T-helper 1 cell treated with Interleukin-12 subunit alpha and Interleukin-12 subunit beta and Interleukin-4 antibody, amounts not matched to agents 30 μg/mL and 1 μg/mL, for 36 hours (primary cell): Measurements from ENCODE around the gene PTGER1.

ENCODE experiments used
- H3K27ac Mint-ChIP-seq: one replicate; pipeline ENCODE4 v1.8.0; 2021; ENCODE audit warnings: mild to moderate bottlenecking, mixed read lengths
- H3K27me3 Mint-ChIP-seq: one replicate; pipeline ENCODE4 v1.8.0; 2021; ENCODE audit warnings: low read depth, mixed read lengths
- H3K36me3 Mint-ChIP-seq: one replicate; pipeline ENCODE4 v1.8.0; 2021; ENCODE audit warnings: low read depth, mixed read lengths
- H3K4me1 Mint-ChIP-seq: one replicate; pipeline ENCODE4 v1.8.0; 2021; ENCODE audit warnings: low read depth, mixed read lengths
- H3K4me3 Mint-ChIP-seq: one replicate; pipeline ENCODE4 v1.8.0; 2021; ENCODE audit warnings: mild to moderate bottlenecking, moderate library complexity, mixed read lengths
- H3K9me3 Mint-ChIP-seq: one replicate; pipeline ENCODE4 v1.8.0; 2021; ENCODE audit warnings: mixed read lengths

PTGER1 gene

GRCh38 chr19:14492756-14493337 lies 17.7 kb upstream of the PTGER1 start:
- Mint-ChIP-seq H3K27ac (no peak overlapping the region), H3K36me3 (peaks cover 8% of the 10 kb centered on the region), H3K4me1 (peaks cover 17% of the 10 kb centered on the region), H3K27me3 (no peaks in the 10 kb centered on the region), H3K4me3 (no peak overlapping the region), H3K9me3 (no peaks in the 10 kb centered on the region)

- H3K27ac Mint-ChIP-seq = no peak overlapping the region
Measured at GRCh38 chr19:14487370-14488125, 12.4 kb upstream of the PTGER1 start.

GRCh38 chr19:14482172-14482941 lies 7.2 kb upstream of the PTGER1 start:
- Mint-ChIP-seq H3K36me3 (peaks cover 3% of the 10 kb centered on the region), H3K9me3 (no peaks in the 10 kb centered on the region), H3K4me3 (no peak overlapping the region), H3K27me3 (no peaks in the 10 kb centered on the region), H3K27ac (no peak overlapping the region), H3K4me1 (peaks cover 4% of the 10 kb centered on the region)

More at GRCh38 chr19:14487370-14488125, 12.4 kb upstream of the PTGER1 start:
- peaks cover 4% of the 10 kb centered on the region for H3K36me3 Mint-ChIP-seq
- no peaks in the 10 kb centered on the region for H3K27me3 Mint-ChIP-seq
- H3K4me1 Mint-ChIP-seq = peaks cover 4% of the 10 kb centered on the region
- no peaks in the 10 kb centered on the region for H3K9me3 Mint-ChIP-seq
- no peak overlapping the region for H3K4me3 Mint-ChIP-seq

- Mint-ChIP-seq H3K4me1 (peaks cover 9% of the 10 kb centered on the region), H3K27me3 (no peaks in the 10 kb centered on the region), H3K36me3 (peaks cover 6% of the 10 kb centered on the region), H3K27ac (no peak overlapping the region), H3K9me3 (no peaks in the 10 kb centered on the region), H3K4me3 (no peak overlapping the region)
Measured at GRCh38 chr19:14480700-14481079, 5.5 kb upstream of the PTGER1 start.

- no peak overlapping the region for H3K4me3 Mint-ChIP-seq
- H3K27me3 Mint-ChIP-seq = no peaks in the 10 kb centered on the region
- H3K9me3 Mint-ChIP-seq = no peaks in the 10 kb centered on the region
- H3K27ac Mint-ChIP-seq = no peak overlapping the region
- peaks cover 13% of the 10 kb centered on the region for H3K4me1 Mint-ChIP-seq
- peaks cover 6% of the 10 kb centered on the region for H3K36me3 Mint-ChIP-seq
Measured at GRCh38 chr19:14479975-14480699, 5.0 kb upstream of the PTGER1 start.

- H3K9me3 Mint-ChIP-seq = no peaks in the 10 kb centered on the region
- H3K36me3 Mint-ChIP-seq = peaks cover 6% of the 10 kb centered on the region
Measured at GRCh38 chr19:14479309-14479974, 4.3 kb upstream of the PTGER1 start.

GRCh38 chr19:14478113-14478545 lies 3.0 kb upstream of the PTGER1 start:
- Mint-ChIP-seq H3K4me3 (no peak overlapping the region), H3K27me3 (peaks cover 10% of the 10 kb centered on the region), H3K9me3 (no peaks in the 10 kb centered on the region), H3K4me1 (peaks cover 20% of the 10 kb centered on the region), H3K36me3 (peaks cover 6% of the 10 kb centered on the region), H3K27ac (no peak overlapping the region)

More at GRCh38 chr19:14479309-14479974, 4.3 kb upstream of the PTGER1 start:
- Mint-ChIP-seq H3K27ac (no peak overlapping the region), H3K27me3 (peaks cover 5% of the 10 kb centered on the region), H3K4me3 (no peak overlapping the region), H3K4me1 (peaks cover 18% of the 10 kb centered on the region)

GRCh38 chr19:14477418-14478112 lies 2.4 kb upstream of the PTGER1 start:
- peaks cover 9% of the 10 kb centered on the region for H3K36me3 Mint-ChIP-seq
- H3K4me3 Mint-ChIP-seq = no peak overlapping the region
- no peak overlapping the region for H3K27ac Mint-ChIP-seq
- H3K4me1 Mint-ChIP-seq = peaks cover 23% of the 10 kb centered on the region
- peaks cover 16% of the 10 kb centered on the region for H3K27me3 Mint-ChIP-seq
- no peaks in the 10 kb centered on the region for H3K9me3 Mint-ChIP-seq

GRCh38 chr19:14476673-14477401 lies 1.7 kb upstream of the PTGER1 start:
- H3K9me3 Mint-ChIP-seq = no peaks in the 10 kb centered on the region
- H3K4me1 Mint-ChIP-seq = peaks cover 23% of the 10 kb centered on the region
- peaks cover 9% of the 10 kb centered on the region for H3K36me3 Mint-ChIP-seq
- peaks cover 17% of the 10 kb centered on the region for H3K27me3 Mint-ChIP-seq
- H3K4me3 Mint-ChIP-seq = no peak overlapping the region
- peak overlapping the region; percentile 66 for H3K27ac Mint-ChIP-seq

- peaks cover 9% of the 10 kb centered on the region for H3K36me3 Mint-ChIP-seq
- peaks cover 23% of the 10 kb centered on the region for H3K4me1 Mint-ChIP-seq
- peaks cover 17% of the 10 kb centered on the region for H3K27me3 Mint-ChIP-seq
- H3K9me3 Mint-ChIP-seq = no peaks in the 10 kb centered on the region
- H3K27ac Mint-ChIP-seq = peak overlapping the region; percentile 68
- no peak overlapping the region for H3K4me3 Mint-ChIP-seq
Measured at GRCh38 chr19:14476327-14476672, 1.1 kb upstream of the PTGER1 start.

GRCh38 chr19:14474827-14475226 lies 327 bp downstream of the PTGER1 start:
- peak overlapping the region; percentile 53 for H3K27ac Mint-ChIP-seq
- peaks cover 23% of the 10 kb centered on the region for H3K4me1 Mint-ChIP-seq
- H3K4me3 Mint-ChIP-seq = peak overlapping the region; percentile 53
- H3K36me3 Mint-ChIP-seq = peaks cover 9% of the 10 kb centered on the region
- H3K27me3 Mint-ChIP-seq = peaks cover 17% of the 10 kb centered on the region
- no peaks in the 10 kb centered on the region for H3K9me3 Mint-ChIP-seq

GRCh38 chr19:14473978-14474578 lies 1.1 kb downstream of the PTGER1 start:
- peak overlapping the region; percentile 53 for H3K27ac Mint-ChIP-seq
- peaks cover 23% of the 10 kb centered on the region for H3K4me1 Mint-ChIP-seq
- peaks cover 17% of the 10 kb centered on the region for H3K27me3 Mint-ChIP-seq
- peaks cover 12% of the 10 kb centered on the region for H3K36me3 Mint-ChIP-seq
- H3K4me3 Mint-ChIP-seq = peak overlapping the region; percentile 53
- H3K9me3 Mint-ChIP-seq = no peaks in the 10 kb centered on the region
